Activated CD4-positive, alpha-beta T cell treated with anti-CD3 and anti-CD28 coated beads, Interleukin-2, amount 50 U/mL, for 1 hour (primary cell): ENCODE results near the gene ZNF584.
"Not testable (repeated sequence)": the region's sequence is repeated elsewhere in the genome, so short reads cannot be mapped to it uniquely, and the experiment has no call there.

ENCODE experiments used
- DNase-seq: peaks from one replicate; pipeline ENCODE4 v3.0.0-alpha.2; 2020

Gene ZNF584

GRCh38 chr19:58386576-58387337 lies 21.7 kb upstream of the ZNF584 start, which contains the start of gene RPS5:
TSS of gene RPS5 (plus strand) at chr19:58387269. CDS start at chr19:58388138, 869 bp downstream.
- peak; percentile 93 for DNase-seq

GRCh38 chr19:58387338-58388174 lies 20.9 kb upstream of the ZNF584 start:
- no peak for DNase-seq

- DNase-seq = no peak
Measured at GRCh38 chr19:58388175-58388526, 20.3 kb upstream of the ZNF584 start.

- no peak for DNase-seq
Measured at GRCh38 chr19:58392945-58393724, 15.3 kb upstream of the ZNF584 start.

GRCh38 chr19:58393725-58394033 lies 14.8 kb upstream of the ZNF584 start:
- no peak for DNase-seq

- DNase-seq = no peak
Measured at GRCh38 chr19:58394821-58395219, 13.6 kb upstream of the ZNF584 start.

GRCh38 chr19:58395220-58395978 lies 13.1 kb upstream of the ZNF584 start, which contains the start of gene RNF225:
TSS of gene RNF225 (plus strand) at chr19:58395656. CDS start at chr19:58396090, 434 bp downstream.
- DNase-seq = no peak

- DNase-seq = no peak
Measured at GRCh38 chr19:58395979-58396627, 12.3 kb upstream of the ZNF584 start.

GRCh38 chr19:58396691-58397532 lies 11.5 kb upstream of the ZNF584 start:
- no peak for DNase-seq

GRCh38 chr19:58397533-58398037 lies 10.9 kb upstream of the ZNF584 start:
- DNase-seq = no peak

GRCh38 chr19:58398087-58398486 lies 10.4 kb upstream of the ZNF584 start:
- DNase-seq = no peak

- no peak for DNase-seq
Measured at GRCh38 chr19:58398545-58398944, 9.9 kb upstream of the ZNF584 start.

GRCh38 chr19:58399903-58400302 lies 8.5 kb upstream of the ZNF584 start:
- DNase-seq = no peak

GRCh38 chr19:58400316-58400915 lies 8.0 kb upstream of the ZNF584 start:
- DNase-seq = no peak

GRCh38 chr19:58400916-58401839 lies 7.3 kb upstream of the ZNF584 start:
- peak; percentile 99 for DNase-seq

GRCh38 chr19:58401840-58402421 lies 6.5 kb upstream of the ZNF584 start:
- DNase-seq = no peak

GRCh38 chr19:58403920-58404478 lies 4.5 kb upstream of the ZNF584 start:
- not testable (repeated sequence) for DNase-seq
